Esophagus mucosa (tissue), 1 donor: ENCODE results near the gene EDA. TPM values are rescaled to one million over a fixed set of nuclear protein-coding genes. Genes with fewer than 3 reads are reported as not detected.

Experiments used
- ATAC-seq: fragments of 200-7000 bp; cut with Tn5 transposase; one replicate; pipeline ENCODE4 v1.9.1; 2020
- total RNA-seq: library from RNA; stranded (reverse); gene quantifications from one replicate; pipeline ENCODE4 v1.2.4, GENCODE V29; 2023
- donor health status: DM: yes; HTN: yes; CAD: no.

Gene EDA
- total RNA-seq, 1 donor from 2014 or later: 1.5 TPM

- ATAC-seq: no peak
These were observed 466.8 kb downstream of the EDA start for GRCh38 chrX:70082723-70083122.

GRCh38 chrX:70084592-70085240, 468.8 kb downstream of the EDA start:
- ATAC-seq: no peak

GRCh38 chrX:70087857-70088630, 472.1 kb downstream of the EDA start:
- no peak for ATAC-seq

- ATAC-seq: no peak
These were observed 472.8 kb downstream of the EDA start for GRCh38 chrX:70088751-70089150.

Other genes starting within 250 kb of the EDA start
- 0.60 TPM for gene NALF2, start 111.8 kb upstream of the EDA start, total RNA-seq